ENCODE measurements around the gene TNFRSF21. TPM values are rescaled to one million over a fixed set of nuclear protein-coding genes. Genes with fewer than 3 reads are reported as not detected.
"Not testable (repeated sequence)": the region's sequence is repeated elsewhere in the genome, so short reads cannot be mapped to it uniquely, and the experiment has no call there.

Gene TNFRSF21
- total RNA-seq, 3 donors from 2014 or later = 10.2 to 21.4 (median 20.9) TPM

GRCh38 chr6:47231151-47231550 lies 78.6 kb downstream of the TNFRSF21 start:
- no peak for TF ChIP-seq POLR2AphosphoS5 (IDR thresholded peaks at IDR 0.05)
- no peak for TF ChIP-seq POLR2A (IDR thresholded peaks at IDR 0.05)
- no peak for TF ChIP-seq CTCF (IDR thresholded peaks at IDR 0.05)
- no peak overlapping the region for H3K4me3 ChIP-seq
- H3K4me1 ChIP-seq = no peaks in the 10 kb centered on the region
- H3K9me3 ChIP-seq = no peaks in the 10 kb centered on the region
- no peaks in the 10 kb centered on the region for H3K36me3 ChIP-seq
- H3K27me3 ChIP-seq = no peaks in the 10 kb centered on the region
- no peak overlapping the region for H3K27ac ChIP-seq
- intact Hi-C loops (cut with DNase I; ENCODE audit: low total_unique reads) = no loop called here
- no peak for DNase-seq (ENCODE audit: low spot score in 2 of 2)

GRCh38 chr6:47230579-47230978 lies 79.1 kb downstream of the TNFRSF21 start:
- Histone ChIP-seq H3K4me1 (no peaks in the 10 kb centered on the region), H3K36me3 (no peaks in the 10 kb centered on the region), H3K4me3 (no peak overlapping the region), H3K9me3 (no peaks in the 10 kb centered on the region), H3K27me3 (no peaks in the 10 kb centered on the region), H3K27ac (no peak overlapping the region)
- TF ChIP-seq POLR2A (IDR thresholded peaks at IDR 0.05) (no peak), CTCF (IDR thresholded peaks at IDR 0.05) (no peak), POLR2AphosphoS5 (IDR thresholded peaks at IDR 0.05) (no peak)
- intact Hi-C loops (cut with DNase I; ENCODE audit: low total_unique reads) = no loop called here
- DNase-seq (ENCODE audit: low spot score in 2 of 2) = no peak

GRCh38 chr6:47229255-47229654 lies 80.5 kb downstream of the TNFRSF21 start:
- Histone ChIP-seq H3K36me3 (no peaks in the 10 kb centered on the region), H3K27me3 (no peaks in the 10 kb centered on the region), H3K9me3 (no peaks in the 10 kb centered on the region), H3K27ac (no peak overlapping the region), H3K4me3 (no peak overlapping the region), H3K4me1 (no peaks in the 10 kb centered on the region)
- no peak for DNase-seq (ENCODE audit: low spot score in 2 of 2)
- TF ChIP-seq POLR2A (IDR thresholded peaks at IDR 0.05) (no peak), CTCF (IDR thresholded peaks at IDR 0.05) (no peak), POLR2AphosphoS5 (IDR thresholded peaks at IDR 0.05) (no peak)
- intact Hi-C loops (cut with DNase I; ENCODE audit: low total_unique reads) = no loop called here

- DNase-seq (ENCODE audit: low spot score in 2 of 2); H3K4me1 ChIP-seq; H3K4me3 ChIP-seq; H3K27me3 ChIP-seq; H3K27ac ChIP-seq; intact Hi-C loops (cut with DNase I; ENCODE audit: low total_unique reads); H3K9me3 ChIP-seq; H3K36me3 ChIP-seq: not testable (repeated sequence)
These were observed 81.6 kb downstream of the TNFRSF21 start for GRCh38 chr6:47228093-47228492.

GRCh38 chr6:47223251-47223650 lies 86.5 kb downstream of the TNFRSF21 start:
- DNase-seq (ENCODE audit: low spot score in 2 of 2); H3K9me3 ChIP-seq; intact Hi-C loops (cut with DNase I; ENCODE audit: low total_unique reads); H3K27me3 ChIP-seq; H3K27ac ChIP-seq; H3K36me3 ChIP-seq; H3K4me1 ChIP-seq; H3K4me3 ChIP-seq: not testable (repeated sequence)

- intact Hi-C loops (cut with DNase I; ENCODE audit: low total_unique reads) = no loop called here
- Histone ChIP-seq H3K9me3 (no peaks in the 10 kb centered on the region), H3K36me3 (no peaks in the 10 kb centered on the region), H3K4me1 (no peaks in the 10 kb centered on the region), H3K27ac (no peak overlapping the region), H3K27me3 (no peaks in the 10 kb centered on the region), H3K4me3 (no peak overlapping the region)
- TF ChIP-seq CTCF (IDR thresholded peaks at IDR 0.05) = no peak
- no peak for TF ChIP-seq POLR2AphosphoS5 (IDR thresholded peaks at IDR 0.05)
- no peak for TF ChIP-seq POLR2A (IDR thresholded peaks at IDR 0.05)
- DNase-seq (ENCODE audit: low spot score in 2 of 2) = no peak
These were observed 88.1 kb downstream of the TNFRSF21 start for GRCh38 chr6:47221565-47221964.
